CD14-positive monocyte (primary cell): Measurements from ENCODE around the gene WDR62. TPM values are rescaled to one million over a fixed set of nuclear protein-coding genes. Genes with fewer than 3 reads are reported as not detected.

Experiments
- DNase-seq, 3 donors: peaks; one replicate each; pipeline ENCODE4 v3.0.0-alpha.2; 2011 to 2022
- H2AFZ ChIP-seq: 2 replicates; pipeline ENCODE4 v1.6.0; 2012; ENCODE audit warnings: mild to moderate bottlenecking, low read depth, low read length, inconsistent platforms; ENCODE audit not compliant: insufficient read depth, poor library complexity, severe bottlenecking
- H3K27ac ChIP-seq, 2 donors: 1 replicate in 1 of 2; 2 replicates in 1 of 2; pipeline ENCODE4 v1.5.1; 2012 to 2013; ENCODE audit warnings: low read length in 2 of 2, control low read depth in 1 of 2, inconsistent platforms in 1 of 2, low read depth in 1 of 2, mild to moderate bottlenecking in 1 of 2
- H3K27me3 ChIP-seq, 2 donors: one replicate each; pipeline versions ENCODE4 v1.6.0 to v1.6.1; 2011 to 2013; ENCODE audit warnings: low read length in 2 of 2; ENCODE audit not compliant: control insufficient read depth in 2 of 2, insufficient read depth in 2 of 2
- H3K36me3 ChIP-seq, 2 donors: replicated peaks in 1 of 2; 1 replicate in 1 of 2; 2 replicates in 1 of 2; pipeline versions ENCODE4 v1.5.1 to v1.6.1; 2012 to 2013; ENCODE audit warnings: low read length in 2 of 2, control low read depth in 1 of 2, inconsistent platforms in 1 of 2, mild to moderate bottlenecking in 1 of 2; ENCODE audit not compliant: insufficient read depth in 2 of 2, control insufficient read depth in 1 of 2
- H3K4me1 ChIP-seq, 2 donors: 1 replicate in 1 of 2; 2 replicates in 1 of 2; pipeline versions ENCODE4 v1.5.1 to v1.6.1; 2012 to 2013; ENCODE audit warnings: low read length in 2 of 2, control low read depth in 1 of 2, inconsistent platforms in 1 of 2, mild to moderate bottlenecking in 1 of 2, moderate library complexity in 1 of 2; ENCODE audit not compliant: insufficient read depth in 2 of 2, control insufficient read depth in 1 of 2
- H3K4me2 ChIP-seq: replicated peaks from 2 replicates; pipeline ENCODE3; 2012; ENCODE audit warnings: low read length, moderate library complexity, mild to moderate bottlenecking; ENCODE audit not compliant: poor library complexity, severe bottlenecking; ENCODE audit errors: extremely low read depth
- H3K4me3 ChIP-seq, 3 experiments: fragments of 200-600 bp in 1 of 3; sonication (generic) in 1 of 3; replicated peaks in 1 of 3; 1 replicate in 2 of 3; 2 replicates in 1 of 3; pipeline ENCODE4 v1.5.1; 2011 to 2013; ENCODE audit warnings: low read length in 3 of 3, mild to moderate bottlenecking in 3 of 3, control low read depth in 2 of 3, low read depth in 2 of 3, inconsistent platforms in 1 of 3, moderate library complexity in 1 of 3
- H3K79me2 ChIP-seq: 2 replicates; pipeline ENCODE4 v1.6.0; 2012; ENCODE audit warnings: mild to moderate bottlenecking, control low read depth, inconsistent platforms, low read length, moderate library complexity; ENCODE audit not compliant: insufficient read depth
- H3K9ac ChIP-seq: 2 replicates; pipeline ENCODE4 v1.6.0; 2017; ENCODE audit warnings: low read length, mild to moderate bottlenecking; ENCODE audit not compliant: insufficient read depth, poor library complexity, severe bottlenecking
- H3K9me3 ChIP-seq, 2 donors: replicated peaks in 1 of 2; 1 replicate in 1 of 2; 2 replicates in 1 of 2; pipeline versions ENCODE4 v1.5.1 to v1.6.1; 2012 to 2013; ENCODE audit warnings: low read length in 2 of 2, control low read depth in 1 of 2; ENCODE audit not compliant: control insufficient read depth in 1 of 2, insufficient read depth in 1 of 2
- H4K20me1 ChIP-seq: 2 replicates; pipeline ENCODE4 v1.6.0; 2012; ENCODE audit warnings: mild to moderate bottlenecking, low read length, control low read depth, moderate library complexity; ENCODE audit not compliant: insufficient read depth
- H3K27ac Mint-ChIP-seq, 7 donors: one replicate each; pipeline ENCODE4 v1.8.0; 2020; ENCODE audit warnings: mild to moderate bottlenecking in 7 of 7, mixed read lengths in 7 of 7, moderate library complexity in 6 of 7, inconsistent platforms in 2 of 7
- H3K27me3 Mint-ChIP-seq, 3 donors: one replicate each; pipeline ENCODE4 v1.8.0; 2021 to 2022; ENCODE audit warnings: low read depth in 3 of 3, mild to moderate bottlenecking in 3 of 3, mixed read lengths in 3 of 3, moderate library complexity in 3 of 3, inconsistent platforms in 1 of 3
- H3K36me3 Mint-ChIP-seq, 2 donors: one replicate each; pipeline ENCODE4 v1.8.0; 2020; ENCODE audit warnings: mixed read lengths in 2 of 2, inconsistent platforms in 1 of 2, mild to moderate bottlenecking in 1 of 2
- H3K4me1 Mint-ChIP-seq: one replicate; pipeline ENCODE4 v1.8.0; 2020; ENCODE audit warnings: mild to moderate bottlenecking, mixed read lengths
- H3K4me3 Mint-ChIP-seq, 2 donors: one replicate each; pipeline ENCODE4 v1.8.0; 2020; ENCODE audit warnings: mild to moderate bottlenecking in 2 of 2, mixed read lengths in 2 of 2, moderate library complexity in 1 of 2
- H3K9me3 Mint-ChIP-seq, 7 donors: one replicate each; pipeline ENCODE4 v1.8.0; 2020 to 2022; ENCODE audit warnings: mixed read lengths in 7 of 7, mild to moderate bottlenecking in 6 of 7, moderate library complexity in 6 of 7, inconsistent platforms in 2 of 7
- CTCF ChIP-seq: fragments of 200-600 bp; IDR thresholded peaks from one replicate; pipeline ENCODE4 v1.8.0; 2022; ENCODE audit warnings: antibody characterized with exemption, mild to moderate bottlenecking
- WGBS: methylation state at CpG from one replicate; pipeline ENCODE4 v1.1.5; 2013; ENCODE audit warnings: missing lambda C conversion rate; ENCODE audit not compliant: insufficient coverage; 5-methylcytosine and 5-hydroxymethylcytosine counted together
- intact Hi-C, 2 donors: fragments of 100-400 bp; cut with micrococcal nuclease; formaldehyde crosslinking; loops; one replicate each; pipeline versions ENCODE4 v1.15.0 to v1.15.1; 2023
- polyA plus RNA-seq, 3 donors: library from polyadenylated mRNA; depleted of rRNA in 1 of 3; unstranded in 2 of 3; stranded (reverse) in 1 of 3; fragments of 300-500 nt in 2 of 3; fragments of >200 nt in 1 of 3; fragmentation: Illumina TruSeq in 2 of 3; gene quantifications; 1 replicate in 2 of 3; 2 replicates in 1 of 3; pipeline ENCODE4 v1.2.3, GENCODE V29; 2012 to 2021

WDR62 gene
- polyA plus RNA-seq, 3 donors, result 0.05 to 0.88 TPM; not detected in 1

DNA sequence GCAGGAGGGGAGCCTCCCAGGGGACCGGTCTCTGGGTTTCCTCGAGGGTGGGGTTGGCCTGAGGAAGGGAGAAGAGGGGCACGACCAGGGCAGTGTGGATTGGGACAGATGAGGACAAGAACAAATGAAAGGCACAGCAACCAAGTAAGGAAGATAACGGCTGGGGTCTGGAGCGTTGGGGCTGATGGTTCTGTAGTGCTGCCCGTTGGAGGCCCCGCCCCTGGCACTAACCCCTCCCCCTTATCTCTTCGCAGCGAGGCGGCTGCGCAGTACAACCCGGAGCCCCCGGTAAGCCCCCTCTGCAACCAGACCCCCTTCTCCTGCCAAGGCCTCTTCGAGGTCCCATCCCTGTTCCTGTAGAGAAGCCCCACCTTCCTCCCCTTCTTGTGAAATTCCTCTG lies 87.3 kb downstream of the WDR62 start:
- Histone ChIP-seq H3K27me3 (no peaks in the 10 kb centered on the region), H3K9ac (no peak overlapping the region), H3K36me3 (peaks cover 40 to 50% of the 10 kb centered on the region in 2 donors), H3K4me1 (peaks cover 23 to 34% of the 10 kb centered on the region in 2 donors), H2AFZ (no peak overlapping the region), H3K79me2 (peaks cover 40% of the 10 kb centered on the region), H3K27ac (peak overlapping the region in 1 of 2 donors; percentile 46), H3K9me3 (no peaks in the 10 kb centered on the region), H3K4me2 (peak overlapping the region; percentile 99), H3K4me3 (no peak overlapping the region), H4K20me1 (peaks cover 55% of the 10 kb centered on the region)
- Mint-ChIP-seq H3K4me1 (peaks cover 18% of the 10 kb centered on the region), H3K9me3 (peaks cover 0 to 4% (median 0%) of the 10 kb centered on the region in 7 donors), H3K27me3 (peaks cover 0 to 4% (median 3%) of the 10 kb centered on the region in 3 donors), H3K36me3 (peaks cover 49 to 51% of the 10 kb centered on the region in 2 donors), H3K4me3 (peak overlapping the region in 1 of 2 donors; percentile 16), H3K27ac (peak overlapping the region in 4 of 7 donors; percentile 6 to 98 (median 88))
- intact Hi-C loops, result loop anchor here in 1 of 2 donors (10.0 kb wide), 1 partner anchor 397 kb away; the partner anchor contains the start of genes IGFLR1, LIN37, PSENEN and U2AF1L4
- no peak for TF ChIP-seq CTCF
- 85% methylated on average over 9 of the region's 14 CpGs for WGBS
- no peak for DNase-seq

DNA sequence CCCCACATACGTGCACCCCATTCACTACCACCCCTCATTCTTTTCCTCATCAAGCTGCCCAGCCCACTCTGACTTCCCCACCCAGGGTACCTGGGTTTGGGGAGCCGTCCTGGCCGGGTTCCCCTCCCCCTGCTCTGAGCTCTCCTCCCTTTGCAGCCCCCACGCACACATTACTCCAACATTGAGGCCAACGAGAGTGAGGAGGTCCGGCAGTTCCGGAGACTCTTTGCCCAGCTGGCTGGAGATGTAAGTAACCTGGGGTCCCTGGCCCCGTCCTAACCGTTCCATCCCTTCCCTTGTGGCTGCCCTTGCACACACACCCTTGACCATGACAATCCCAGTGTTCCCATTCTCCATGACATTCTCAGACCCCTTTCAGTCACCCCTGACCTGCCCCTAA lies 87.8 kb downstream of the WDR62 start:
- intact Hi-C loops, result loop anchor here in 1 of 2 donors (10.0 kb wide), 1 partner anchor 398 kb away; the partner anchor contains the start of genes IGFLR1, LIN37, PSENEN and U2AF1L4
- H3K36me3 Mint-ChIP-seq, result peaks cover 53 to 55% of the 10 kb centered on the region in 2 donors
- no peak overlapping the region for H3K4me2 ChIP-seq
- H3K27me3 ChIP-seq, result no peaks in the 10 kb centered on the region
- peaks cover 59% of the 10 kb centered on the region for H4K20me1 ChIP-seq
- H3K27ac Mint-ChIP-seq, result peak overlapping the region in 4 of 7 donors; percentile 42 to 98 (median 78)
- H3K27me3 Mint-ChIP-seq, result peaks cover 0 to 4% (median 3%) of the 10 kb centered on the region in 3 donors
- no peak for DNase-seq
- no peak for TF ChIP-seq CTCF
- no peak overlapping the region for H3K27ac ChIP-seq
- H2AFZ ChIP-seq, result no peak overlapping the region
- H3K9me3 Mint-ChIP-seq, result peaks cover 0 to 4% (median 0%) of the 10 kb centered on the region in 7 donors
- H3K9me3 ChIP-seq, result no peaks in the 10 kb centered on the region
- no peak overlapping the region for H3K4me3 ChIP-seq
- peaks cover 14% of the 10 kb centered on the region for H3K4me1 Mint-ChIP-seq
- H3K4me1 ChIP-seq, result peaks cover 21 to 30% of the 10 kb centered on the region in 2 donors
- peaks cover 40% of the 10 kb centered on the region for H3K79me2 ChIP-seq
- 93% methylated on average over 9 of the region's 9 CpGs for WGBS
- peaks cover 43 to 55% of the 10 kb centered on the region in 2 donors for H3K36me3 ChIP-seq
- H3K4me3 Mint-ChIP-seq, result no peak overlapping the region
- H3K9ac ChIP-seq, result no peak overlapping the region
